Measurements from ENCODE around the gene PRKCQ. TPM values are rescaled to one million over a fixed set of nuclear protein-coding genes. Genes with fewer than 3 reads are reported as not detected.

PRKCQ gene
- total RNA-seq, 1 donor from 2014 or later: 3.5 TPM

GRCh38 chr10:6602700-6603084 lies 22.6 kb upstream of the PRKCQ start:
- Histone ChIP-seq H3K36me3 (no peaks in the 10 kb centered on the region), H3K4me1 (no peaks in the 10 kb centered on the region), H3K4me2 (no peak overlapping the region), H2AFZ (replicated peaks) (no peak overlapping the region), H3K27ac (no peak overlapping the region), H4K20me1 (ENCODE audit: low read depth) (no peaks in the 10 kb centered on the region), H3K9ac (no peak overlapping the region), H3K9me3 (ENCODE audit: low read depth) (no peaks in the 10 kb centered on the region), H3K27me3 (no peaks in the 10 kb centered on the region), H3K79me2 (ENCODE audit: low read depth) (no peaks in the 10 kb centered on the region), H3K4me3 (no peak overlapping the region), H3F3A (ENCODE audit: low read depth) (no peaks in the 10 kb centered on the region)
- no peak for DNase-seq (ENCODE audit: low spot score)
- Mint-ChIP-seq H3K9me3 (peaks cover 4% of the 10 kb centered on the region), H3K4me3 (no peak overlapping the region), H3K36me3 (no peaks in the 10 kb centered on the region), H3K27ac (no peak overlapping the region), H3K27me3 (ENCODE audit: insufficient read depth, low read depth) (no peaks in the 10 kb centered on the region), H3K4me1 (no peaks in the 10 kb centered on the region)
- TF ChIP-seq EZH2 (IDR thresholded peaks at IDR 0.05) (no peak), EZH2phosphoT487 (IDR thresholded peaks at IDR 0.05) (no peak), CTCF (IDR thresholded peaks at IDR 0.05) (no peak)

DNA sequence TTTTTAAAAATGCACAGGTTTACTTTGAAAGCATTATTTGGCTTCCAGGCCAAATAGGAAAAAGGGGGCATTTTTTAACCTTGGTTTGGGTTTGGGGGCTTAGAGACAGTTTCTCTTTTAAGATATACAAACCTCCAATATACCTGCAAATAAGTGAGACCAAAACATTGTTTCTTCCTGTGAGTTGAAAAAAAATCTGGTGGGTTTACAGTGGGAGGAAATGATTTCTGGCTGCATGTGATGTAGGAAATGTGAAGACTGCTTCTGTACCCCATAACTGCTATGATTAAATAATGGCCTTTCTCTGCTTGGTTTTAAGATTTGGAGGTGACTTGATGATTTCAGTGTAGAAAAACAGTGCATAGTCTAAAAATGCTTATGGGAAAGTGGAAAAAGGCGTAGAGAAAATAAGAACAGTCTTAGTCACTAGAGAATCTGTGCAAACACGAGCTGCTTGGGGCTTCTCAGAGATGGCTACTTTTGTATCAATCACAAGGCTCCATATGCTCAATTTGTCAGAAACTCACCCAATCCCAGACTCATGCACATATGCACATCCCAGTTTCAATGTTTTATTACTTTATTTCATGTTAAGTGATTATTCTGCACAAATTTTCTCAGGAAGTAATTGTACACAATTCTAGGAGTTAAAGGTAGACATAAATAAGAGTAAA lies 22.1 kb upstream of the PRKCQ start:
- Histone ChIP-seq H3K4me2 (no peak overlapping the region), H3K4me1 (no peaks in the 10 kb centered on the region), H3K9ac (no peak overlapping the region), H3F3A (ENCODE audit: low read depth) (no peaks in the 10 kb centered on the region), H3K27ac (no peak overlapping the region), H3K9me3 (ENCODE audit: low read depth) (no peaks in the 10 kb centered on the region), H4K20me1 (ENCODE audit: low read depth) (no peaks in the 10 kb centered on the region), H2AFZ (replicated peaks) (no peak overlapping the region), H3K27me3 (no peaks in the 10 kb centered on the region), H3K4me3 (no peak overlapping the region), H3K79me2 (ENCODE audit: low read depth) (no peaks in the 10 kb centered on the region), H3K36me3 (no peaks in the 10 kb centered on the region)
- Mint-ChIP-seq H3K9me3 (peaks cover 1% of the 10 kb centered on the region), H3K27me3 (ENCODE audit: insufficient read depth, low read depth) (no peaks in the 10 kb centered on the region), H3K4me1 (no peaks in the 10 kb centered on the region), H3K27ac (no peak overlapping the region), H3K36me3 (no peaks in the 10 kb centered on the region), H3K4me3 (no peak overlapping the region)
- no peak for DNase-seq (ENCODE audit: low spot score)
- TF ChIP-seq CTCF (IDR thresholded peaks at IDR 0.05): no peak
- TF ChIP-seq EZH2 (IDR thresholded peaks at IDR 0.05): no peak
- TF ChIP-seq EZH2phosphoT487 (IDR thresholded peaks at IDR 0.05): no peak

DNA sequence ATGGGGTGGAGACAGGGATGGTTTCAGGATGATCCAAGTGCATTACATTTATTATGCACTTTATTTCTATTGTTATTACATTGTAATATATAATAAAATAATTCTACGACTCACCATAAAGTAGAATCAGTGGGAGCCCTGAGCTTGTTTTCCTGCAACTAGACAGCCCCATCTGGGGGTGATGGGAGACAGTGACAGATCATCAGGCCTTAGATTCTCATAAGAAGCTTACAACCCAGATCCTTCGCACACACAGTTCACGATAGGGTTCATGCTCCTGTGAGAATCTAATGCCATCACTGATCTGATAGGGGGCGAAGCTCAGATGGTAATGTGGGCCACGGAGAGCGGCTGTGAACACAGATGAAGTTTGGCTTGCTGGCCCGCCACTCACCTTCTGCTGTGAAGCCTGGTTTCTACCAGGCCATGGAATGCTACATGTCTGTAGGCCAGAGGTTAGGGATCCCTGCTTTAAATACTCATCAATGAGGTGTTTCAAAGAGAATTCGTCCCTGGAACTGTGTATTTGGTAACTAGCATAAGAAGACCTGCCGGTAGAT lies 21.2 kb upstream of the PRKCQ start:
- H3K27me3 Mint-ChIP-seq (ENCODE audit: insufficient read depth, low read depth): no peaks in the 10 kb centered on the region
- no peak for DNase-seq (ENCODE audit: low spot score)
- no peaks in the 10 kb centered on the region for H3K79me2 ChIP-seq (ENCODE audit: low read depth)
- H3K4me1 ChIP-seq: no peaks in the 10 kb centered on the region
- H3K36me3 Mint-ChIP-seq: no peaks in the 10 kb centered on the region
- H3K27me3 ChIP-seq: no peaks in the 10 kb centered on the region
- H3K4me2 ChIP-seq: no peak overlapping the region
- H3K4me3 Mint-ChIP-seq: no peak overlapping the region
- no peaks in the 10 kb centered on the region for H3K36me3 ChIP-seq
- no peak overlapping the region for H2AFZ ChIP-seq (replicated peaks)
- no peaks in the 10 kb centered on the region for H3F3A ChIP-seq (ENCODE audit: low read depth)
- no peak overlapping the region for H3K27ac Mint-ChIP-seq
- no peaks in the 10 kb centered on the region for H4K20me1 ChIP-seq (ENCODE audit: low read depth)
- H3K9me3 ChIP-seq (ENCODE audit: low read depth): no peaks in the 10 kb centered on the region
- no peak overlapping the region for H3K27ac ChIP-seq
- no peak overlapping the region for H3K4me3 ChIP-seq
- H3K9ac ChIP-seq: no peak overlapping the region
- H3K4me1 Mint-ChIP-seq: no peaks in the 10 kb centered on the region
- TF ChIP-seq EZH2phosphoT487 (IDR thresholded peaks at IDR 0.05) (no peak), EZH2 (IDR thresholded peaks at IDR 0.05) (no peak), CTCF (IDR thresholded peaks at IDR 0.05) (no peak)
- peaks cover 1% of the 10 kb centered on the region for H3K9me3 Mint-ChIP-seq

Measured in neural progenitor cell (in vitro differentiated cells).